ENCODE measurements around the gene CLDN7. TPM values are rescaled to one million over a fixed set of nuclear protein-coding genes. Genes with fewer than 3 reads are reported as not detected.

CLDN7 gene
- total RNA-seq: 10 to 100 TPM in 2 of 4 donors, 1 to 10 TPM in 2; 3.7 to 26.9 (median 13.2) TPM

DNA sequence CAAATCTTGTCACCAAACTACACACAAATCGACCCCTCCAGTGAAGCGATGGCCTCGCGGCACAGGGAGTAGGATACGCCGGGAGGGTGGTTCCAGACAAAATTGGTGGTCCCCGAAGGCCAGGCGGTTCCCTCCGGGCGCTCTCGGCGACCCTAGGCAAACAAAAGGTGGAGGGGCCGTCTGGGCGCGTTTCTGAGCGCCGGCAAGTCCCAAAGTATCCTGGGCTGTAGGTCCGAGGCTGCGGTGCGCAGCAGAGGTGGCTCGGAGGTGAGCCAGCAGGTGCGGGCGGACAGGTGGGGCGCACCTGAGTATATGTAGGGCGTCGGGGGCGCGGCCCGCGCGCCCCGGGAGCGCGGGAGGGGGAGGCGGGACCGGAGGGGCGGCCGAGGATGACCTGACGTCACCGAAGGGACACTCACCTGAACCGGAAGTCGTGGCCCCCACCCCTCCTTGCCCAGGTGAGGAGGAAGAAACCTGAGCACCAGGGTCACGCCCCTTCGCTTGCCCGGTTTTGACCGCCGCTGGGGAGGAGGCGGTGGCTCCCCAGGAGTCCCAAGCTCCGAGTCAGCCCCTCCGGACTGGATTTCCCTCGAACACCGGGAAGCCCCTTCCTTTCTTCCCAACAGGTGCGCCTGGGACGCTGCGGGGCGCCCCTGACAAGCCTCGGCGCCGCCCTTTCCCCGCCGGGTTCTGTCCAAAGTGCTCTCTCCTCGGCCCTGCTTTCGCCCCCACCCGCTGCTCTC, at the start of gene CLDN7:
Gene CLDN7 (minus strand): TSS at position 287 of the 743 bp plus-strand sequence. CDS start 435 bp downstream, outside the sequence.
- TF ChIP-seq, protein P1, sequence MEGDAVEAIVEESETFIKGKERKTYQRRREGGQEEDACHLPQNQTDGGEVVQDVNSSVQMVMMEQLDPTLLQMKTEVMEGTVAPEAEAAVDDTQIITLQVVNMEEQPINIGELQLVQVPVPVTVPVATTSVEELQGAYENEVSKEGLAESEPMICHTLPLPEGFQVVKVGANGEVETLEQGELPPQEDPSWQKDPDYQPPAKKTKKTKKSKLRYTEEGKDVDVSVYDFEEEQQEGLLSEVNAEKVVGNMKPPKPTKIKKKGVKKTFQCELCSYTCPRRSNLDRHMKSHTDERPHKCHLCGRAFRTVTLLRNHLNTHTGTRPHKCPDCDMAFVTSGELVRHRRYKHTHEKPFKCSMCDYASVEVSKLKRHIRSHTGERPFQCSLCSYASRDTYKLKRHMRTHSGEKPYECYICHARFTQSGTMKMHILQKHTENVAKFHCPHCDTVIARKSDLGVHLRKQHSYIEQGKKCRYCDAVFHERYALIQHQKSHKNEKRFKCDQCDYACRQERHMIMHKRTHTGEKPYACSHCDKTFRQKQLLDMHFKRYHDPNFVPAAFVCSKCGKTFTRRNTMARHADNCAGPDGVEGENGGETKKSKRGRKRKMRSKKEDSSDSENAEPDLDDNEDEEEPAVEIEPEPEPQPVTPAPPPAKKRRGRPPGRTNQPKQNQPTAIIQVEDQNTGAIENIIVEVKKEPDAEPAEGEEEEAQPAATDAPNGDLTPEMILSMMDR (IDR thresholded peaks at IDR 0.05; ENCODE audit: low read depth): no peak

DNA sequence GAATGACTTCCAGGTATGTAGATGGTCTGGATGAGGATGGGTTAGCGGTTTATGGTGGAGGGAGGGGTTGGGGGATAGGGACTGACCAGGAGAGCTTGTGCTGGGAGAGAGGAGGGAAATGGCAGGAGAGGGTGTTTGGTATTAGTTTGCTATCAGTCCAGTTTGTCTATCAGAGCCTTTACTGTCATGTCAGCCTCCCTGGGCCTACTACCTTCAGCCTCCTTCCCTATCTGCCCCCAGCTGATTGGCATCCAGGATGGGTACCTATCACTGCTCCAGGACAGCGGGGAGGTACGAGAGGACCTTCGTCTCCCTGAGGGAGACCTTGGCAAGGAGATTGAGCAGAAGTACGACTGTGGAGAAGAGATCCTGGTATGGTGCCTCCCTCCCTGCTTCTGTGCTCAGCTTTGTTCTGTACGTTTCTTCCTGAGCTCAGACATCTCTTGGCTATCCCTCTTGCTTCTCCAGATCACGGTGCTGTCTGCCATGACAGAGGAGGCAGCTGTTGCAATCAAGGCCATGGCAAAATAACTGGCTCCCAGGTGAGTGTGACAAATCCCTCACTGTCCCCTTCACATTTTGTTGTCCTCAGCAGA, 48.9 kb upstream of the CLDN7 start:
- TF ChIP-seq, protein P1 (IDR thresholded peaks at IDR 0.05; ENCODE audit: low read depth): no peak

DNA sequence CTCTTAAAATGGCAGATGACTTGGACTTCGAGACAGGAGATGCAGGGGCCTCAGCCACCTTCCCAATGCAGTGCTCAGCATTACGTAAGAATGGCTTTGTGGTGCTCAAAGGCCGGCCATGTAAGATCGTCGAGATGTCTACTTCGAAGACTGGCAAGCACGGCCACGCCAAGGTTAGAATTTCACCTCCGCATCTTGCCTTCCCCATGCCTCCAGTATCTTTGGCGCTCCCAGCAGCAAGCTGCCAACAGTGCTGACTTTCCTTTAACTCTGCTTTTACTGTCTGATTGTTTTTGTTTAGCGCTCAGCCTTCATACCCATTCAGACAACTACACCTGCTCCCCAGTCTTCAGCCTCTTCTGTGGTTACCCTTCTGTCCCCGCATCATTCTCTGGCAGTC, 47.4 kb upstream of the CLDN7 start:
- TF ChIP-seq, protein P1 (IDR thresholded peaks at IDR 0.05; ENCODE audit: low read depth): no peak

- TF ChIP-seq, protein P1 (IDR thresholded peaks at IDR 0.05; ENCODE audit: low read depth): no peak
Observed at GRCh38 chr17:7308625-7309433, 46.6 kb upstream of the CLDN7 start.

- TF ChIP-seq, protein P1 (IDR thresholded peaks at IDR 0.05; ENCODE audit: low read depth): no peak
Observed at GRCh38 chr17:7307686-7308624, 45.7 kb upstream of the CLDN7 start.

GRCh38 chr17:7306911-7307685, 44.8 kb upstream of the CLDN7 start, which contains the start of gene EIF5A:
Gene EIF5A (plus strand): TSS chr17:7307628. CDS start chr17:7309636, 2,008 bp downstream.
- TF ChIP-seq, protein P1 (IDR thresholded peaks at IDR 0.05; ENCODE audit: low read depth): no peak

Data from subcutaneous adipose tissue (tissue), 4 donors.